HS-5 (cell line): Measurements from ENCODE around the gene MICALL2.

Experiments used
- DNase-seq: peaks from one replicate; pipeline ENCODE4 v3.0.0-alpha.2; 2012; ENCODE audit warnings: low read depth

Gene MICALL2

GRCh38 chr7:1493129-1493528, 33.9 kb upstream of the MICALL2 start:
- DNase-seq, result no peak

- DNase-seq, result no peak
These were observed 33.4 kb upstream of the MICALL2 start for GRCh38 chr7:1492640-1493039.

- no peak for DNase-seq
These were observed 33.0 kb upstream of the MICALL2 start for GRCh38 chr7:1492221-1492620.

GRCh38 chr7:1490837-1491236, 31.6 kb upstream of the MICALL2 start:
- DNase-seq, result no peak

- no peak for DNase-seq
These were observed 30.1 kb upstream of the MICALL2 start for GRCh38 chr7:1489336-1489735.

- no peak for DNase-seq
These were observed 28.7 kb upstream of the MICALL2 start for GRCh38 chr7:1488016-1488415.

GRCh38 chr7:1487466-1487865, 28.2 kb upstream of the MICALL2 start:
- DNase-seq, result no peak

GRCh38 chr7:1486571-1486970, 27.3 kb upstream of the MICALL2 start:
- DNase-seq, result no peak

GRCh38 chr7:1485156-1485555, 25.9 kb upstream of the MICALL2 start:
- no peak for DNase-seq

GRCh38 chr7:1484569-1484968, 25.3 kb upstream of the MICALL2 start:
- DNase-seq, result no peak

GRCh38 chr7:1483536-1484505, 24.6 kb upstream of the MICALL2 start:
- no peak for DNase-seq

GRCh38 chr7:1483079-1483478, 23.8 kb upstream of the MICALL2 start:
- DNase-seq, result no peak

GRCh38 chr7:1481300-1481699, 22.0 kb upstream of the MICALL2 start:
- DNase-seq, result no peak

- DNase-seq, result no peak
These were observed 21.4 kb upstream of the MICALL2 start for GRCh38 chr7:1480670-1481069.

GRCh38 chr7:1479287-1479686, 20.0 kb upstream of the MICALL2 start:
- no peak for DNase-seq

- no peak for DNase-seq
These were observed 19.2 kb upstream of the MICALL2 start for GRCh38 chr7:1478480-1478879.

GRCh38 chr7:1476859-1477258, 17.6 kb upstream of the MICALL2 start:
- DNase-seq, result no peak

- no peak for DNase-seq
These were observed 16.7 kb upstream of the MICALL2 start for GRCh38 chr7:1475991-1476390.

- DNase-seq, result no peak
These were observed 16.1 kb upstream of the MICALL2 start for GRCh38 chr7:1475393-1475792.

- DNase-seq, result no peak
These were observed 15.5 kb upstream of the MICALL2 start for GRCh38 chr7:1474736-1475135.

- no peak for DNase-seq
These were observed 14.7 kb upstream of the MICALL2 start for GRCh38 chr7:1473864-1474512.

GRCh38 chr7:1470901-1471300, 11.6 kb upstream of the MICALL2 start:
- DNase-seq, result no peak

GRCh38 chr7:1468643-1469298, 9.5 kb upstream of the MICALL2 start:
- no peak for DNase-seq
